Measurements from ENCODE around the gene ELP2.
"Not testable (repeated sequence)": the region's sequence is repeated elsewhere in the genome, so short reads cannot be mapped to it uniquely, and the experiment has no call there.

The ELP2 gene

DNA sequence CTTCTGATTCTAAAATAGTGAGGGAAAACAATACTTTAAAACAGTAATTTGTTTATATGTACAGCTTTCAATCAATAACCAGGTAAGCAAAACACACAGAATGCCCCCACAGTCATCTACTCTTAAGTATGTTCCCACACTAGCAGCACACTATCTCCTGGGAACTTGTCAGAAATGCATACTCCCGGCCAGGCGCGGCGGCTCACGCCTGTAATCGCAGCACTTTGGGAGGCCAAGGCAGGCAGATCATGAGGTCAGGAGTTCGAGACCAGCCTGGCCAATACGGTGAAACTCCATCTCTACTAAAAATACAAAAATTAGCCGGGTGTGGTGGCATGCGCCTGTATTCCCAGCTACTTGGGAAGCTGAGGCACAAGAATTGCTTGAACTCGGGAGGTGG, 12.9 kb upstream of the ELP2 start:
- not testable (repeated sequence) for H3K27ac ChIP-seq

GRCh38 chr18:36120297-36120696, 9.4 kb upstream of the ELP2 start:
- no peak overlapping the region for H3K27ac ChIP-seq
- no peak for DNase-seq (ENCODE audit: low read depth, low spot score)

More for the DNA sequence above, 12.9 kb upstream of the ELP2 start:
- DNase-seq (ENCODE audit: low read depth, low spot score) = not testable (repeated sequence)

DNA sequence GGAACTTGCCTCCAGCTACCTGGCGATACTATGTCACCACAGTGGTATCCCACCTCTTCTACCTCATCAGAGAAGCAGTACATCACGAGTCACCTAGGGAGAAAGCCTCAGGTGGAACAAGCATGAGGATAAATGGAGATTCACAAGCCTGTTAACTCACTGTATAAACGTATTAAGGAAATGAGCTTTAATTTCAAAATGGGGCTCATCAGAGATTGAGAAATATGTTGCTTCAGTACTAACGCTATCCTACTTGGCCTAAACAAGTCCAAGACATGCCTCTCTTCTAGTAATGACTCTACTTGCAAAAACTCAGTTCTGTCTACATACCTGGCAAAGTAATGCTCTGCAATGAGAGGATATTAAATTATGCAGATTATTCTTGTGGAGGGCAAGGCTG, 4.9 kb upstream of the ELP2 start:
- DNase-seq (ENCODE audit: low read depth, low spot score) = peak; percentile 66
- H3K27ac ChIP-seq = peak overlapping the region; percentile 80

GRCh38 chr18:36126668-36127067, 3.0 kb upstream of the ELP2 start:
- no peak for DNase-seq (ENCODE audit: low read depth, low spot score)
- H3K27ac ChIP-seq = no peak overlapping the region

GRCh38 chr18:36127836-36128529, 1.7 kb upstream of the ELP2 start:
- H3K27ac ChIP-seq = no peak overlapping the region
- no peak for DNase-seq (ENCODE audit: low read depth, low spot score)

GRCh38 chr18:36128530-36128870, 1.2 kb upstream of the ELP2 start:
- peak overlapping the region; percentile 92 for H3K27ac ChIP-seq
- DNase-seq (ENCODE audit: low read depth, low spot score) = no peak

DNA sequence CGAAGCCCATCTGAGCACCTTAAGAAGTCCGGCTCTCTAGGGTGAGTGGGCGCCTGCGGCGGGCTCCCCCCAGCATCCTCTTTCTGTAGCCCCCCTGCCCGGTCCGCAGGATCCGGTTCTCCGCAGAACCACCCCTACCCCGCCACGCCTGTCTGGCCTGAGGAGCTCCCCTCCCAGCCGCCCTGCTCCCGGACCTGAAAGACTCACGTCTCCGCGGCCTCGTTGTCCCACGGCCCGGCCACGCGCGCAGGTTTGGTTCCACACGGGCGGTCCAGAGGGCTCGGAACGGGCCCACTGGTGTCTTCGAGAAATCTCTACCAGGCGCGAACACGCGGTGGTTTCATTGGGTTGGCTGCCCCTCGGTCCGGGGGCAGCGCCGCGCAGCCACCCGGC, 796 bp upstream of the ELP2 start:
- no peak for DNase-seq (ENCODE audit: low read depth, low spot score)

DNA sequence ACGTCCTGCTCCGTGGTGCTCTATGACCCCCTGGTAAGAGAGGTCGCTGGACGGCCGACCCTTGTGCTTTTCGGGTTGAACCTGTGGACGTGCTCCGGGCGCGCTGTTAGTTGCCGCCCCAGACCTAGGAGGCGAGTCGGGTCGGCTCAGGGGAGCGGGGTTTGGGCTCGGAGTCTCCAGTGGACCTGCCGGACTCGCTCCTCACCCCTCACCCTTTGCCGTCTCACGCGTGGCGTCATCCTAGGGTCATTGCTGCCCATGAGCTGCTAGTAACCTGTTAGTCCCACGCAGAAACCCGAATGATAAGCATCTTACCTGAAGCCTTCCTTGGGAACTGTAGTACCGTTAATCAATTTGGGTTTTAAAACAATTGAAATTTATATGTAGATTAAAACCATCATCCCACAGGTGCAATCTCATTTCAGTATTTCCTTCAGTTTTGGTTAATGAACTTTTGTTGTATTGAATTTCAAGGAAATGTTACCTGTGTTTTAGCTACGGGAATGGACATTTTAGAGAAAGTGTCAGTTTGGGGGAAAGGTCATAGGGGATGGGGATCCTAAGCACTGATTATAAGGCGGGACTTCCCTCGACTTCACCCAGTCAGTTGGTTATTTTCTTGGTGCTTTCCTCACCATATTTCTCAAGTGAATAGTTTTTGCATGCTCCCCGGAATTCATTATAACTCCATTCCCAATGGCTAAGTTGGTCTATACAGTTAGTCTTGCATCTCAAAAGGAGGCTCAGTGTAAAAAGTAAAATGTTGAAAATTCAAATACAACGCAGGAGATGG, 536 bp downstream of the ELP2 start:
- H3K27ac ChIP-seq = peak overlapping the region; percentile 92
- DNase-seq (ENCODE audit: low read depth, low spot score) = no peak

More for the DNA sequence above, 796 bp upstream of the ELP2 start:
- H3K27ac ChIP-seq = peak overlapping the region; percentile 92

- H3K27ac ChIP-seq = no peak overlapping the region
- DNase-seq (ENCODE audit: low read depth, low spot score) = no peak
These were observed 1.4 kb downstream of the ELP2 start for GRCh38 chr18:36130883-36131653.

DNA sequence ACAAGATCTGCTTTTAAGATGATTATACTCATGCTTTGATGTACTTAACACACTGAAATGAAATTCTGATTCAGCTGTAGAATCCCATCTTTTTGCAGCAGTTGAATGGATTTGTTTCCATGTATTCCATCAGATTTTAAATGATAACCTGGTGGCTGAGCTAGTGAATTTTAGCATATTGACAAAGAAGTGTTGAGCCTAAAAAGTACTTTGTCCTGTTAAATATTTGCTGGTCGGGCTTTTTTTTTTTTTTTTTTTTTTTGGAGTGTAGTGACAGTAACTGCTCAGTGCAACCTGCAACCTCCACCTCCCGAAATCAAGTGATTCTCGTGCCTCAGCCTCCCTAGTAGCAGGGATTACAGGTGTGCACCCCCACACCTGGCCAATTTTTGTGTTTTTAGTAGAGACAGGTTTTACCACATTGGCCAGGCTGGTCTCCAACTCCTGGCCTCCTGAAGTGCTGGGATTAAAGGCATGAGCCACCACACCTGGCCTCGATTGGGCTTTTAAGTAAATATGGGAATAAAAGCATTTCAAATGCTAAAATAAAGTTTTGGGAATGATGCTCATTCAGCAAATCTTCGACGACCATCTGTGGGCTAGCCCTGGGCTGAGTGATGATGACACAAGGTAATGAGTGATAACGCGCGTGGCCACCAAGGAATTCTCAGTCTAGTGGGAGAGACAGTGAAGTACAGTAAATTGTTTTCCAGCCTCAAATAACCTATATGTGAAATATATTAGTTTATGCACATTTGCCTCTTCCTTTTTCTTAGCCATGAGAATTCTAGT, 2.2 kb downstream of the ELP2 start:
- H3K27ac ChIP-seq = no peak overlapping the region
- DNase-seq (ENCODE audit: low read depth, low spot score) = no peak

DNA sequence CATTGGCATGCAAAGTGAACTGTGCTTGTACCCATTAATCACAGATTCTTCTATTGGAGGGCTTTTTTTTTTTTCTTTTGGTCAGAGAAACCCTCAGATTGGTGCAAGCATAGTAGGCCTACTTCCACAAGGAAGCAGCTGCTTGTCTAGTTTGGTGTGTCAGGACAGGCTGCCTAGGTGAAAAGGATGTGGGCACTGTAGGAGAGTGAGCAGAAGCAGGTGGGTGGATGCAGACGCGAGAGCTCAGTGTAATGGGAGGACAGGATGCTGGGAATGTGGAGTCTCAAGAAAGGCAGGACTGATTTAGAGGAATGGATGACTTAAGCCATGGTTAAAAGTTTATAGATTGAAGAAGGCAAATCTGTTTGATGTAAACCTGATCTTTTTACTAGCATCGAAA, 3.1 kb downstream of the ELP2 start:
- DNase-seq (ENCODE audit: low read depth, low spot score) = no peak
- H3K27ac ChIP-seq = no peak overlapping the region

- no peak overlapping the region for H3K27ac ChIP-seq
- no peak for DNase-seq (ENCODE audit: low read depth, low spot score)
These were observed 5.6 kb downstream of the ELP2 start for GRCh38 chr18:36135264-36135663.

GRCh38 chr18:36139245-36139644, 9.5 kb downstream of the ELP2 start:
- DNase-seq (ENCODE audit: low read depth, low spot score) = no peak
- no peak overlapping the region for H3K27ac ChIP-seq

GRCh38 chr18:36141576-36141975, 11.9 kb downstream of the ELP2 start:
- no peak overlapping the region for H3K27ac ChIP-seq
- DNase-seq (ENCODE audit: low read depth, low spot score) = no peak

GRCh38 chr18:36142751-36143150, 13.1 kb downstream of the ELP2 start:
- DNase-seq (ENCODE audit: low read depth, low spot score) = no peak
- no peak overlapping the region for H3K27ac ChIP-seq

DNA sequence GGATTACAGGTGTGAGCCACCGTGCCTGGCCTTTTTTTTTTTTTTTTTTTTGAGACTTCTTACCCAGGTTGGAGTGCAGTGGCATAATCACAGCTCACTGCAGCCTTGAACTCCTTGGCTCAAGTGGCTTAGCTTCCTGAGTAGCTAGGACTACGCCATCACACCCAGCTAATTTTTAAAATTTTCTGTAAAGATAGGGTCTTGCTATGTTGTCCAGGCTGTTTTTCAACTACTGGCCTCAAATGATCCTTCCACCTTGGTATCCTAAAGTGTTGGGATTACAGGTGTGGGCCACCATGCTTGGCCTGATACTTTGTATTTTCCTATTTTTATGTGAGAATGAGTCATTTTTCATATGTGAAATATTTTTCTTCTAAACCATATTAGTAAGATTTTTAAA, 13.7 kb downstream of the ELP2 start:
- H3K27ac ChIP-seq = no peak overlapping the region
- no peak for DNase-seq (ENCODE audit: low read depth, low spot score)

GRCh38 chr18:36149514-36150289, 20.0 kb downstream of the ELP2 start:
- H3K27ac ChIP-seq = no peak overlapping the region
- no peak for DNase-seq (ENCODE audit: low read depth, low spot score)

DNA sequence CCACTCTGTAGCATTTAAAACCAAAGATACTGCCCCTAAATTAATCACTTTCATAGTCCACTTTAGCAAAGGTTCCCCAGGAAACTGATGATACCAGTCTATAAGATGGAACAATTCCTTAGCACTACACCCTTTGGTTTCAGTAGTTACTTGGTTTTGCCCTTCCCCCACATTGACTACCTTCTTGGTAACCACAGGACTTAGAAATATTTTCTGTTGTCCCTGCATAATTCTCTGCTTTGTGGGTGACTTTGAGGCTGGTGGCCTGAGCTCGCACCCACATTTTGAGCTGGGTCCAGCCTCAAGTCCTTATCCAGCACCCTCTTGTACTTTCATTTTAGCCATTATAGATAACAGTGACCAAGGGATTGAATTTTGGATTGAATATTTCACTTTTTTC, 23.1 kb downstream of the ELP2 start:
- no peak for DNase-seq (ENCODE audit: low read depth, low spot score)
- H3K27ac ChIP-seq = no peak overlapping the region

GRCh38 chr18:36153203-36153602, 23.5 kb downstream of the ELP2 start:
- no peak for DNase-seq (ENCODE audit: low read depth, low spot score)

GRCh38 chr18:36153771-36154170, 24.1 kb downstream of the ELP2 start:
- DNase-seq (ENCODE audit: low read depth, low spot score) = no peak

More at GRCh38 chr18:36153203-36153602, 23.5 kb downstream of the ELP2 start:
- no peak overlapping the region for H3K27ac ChIP-seq

More at GRCh38 chr18:36153771-36154170, 24.1 kb downstream of the ELP2 start:
- no peak overlapping the region for H3K27ac ChIP-seq

Measured in epithelial cell of prostate (primary cell).